Suprapubic skin (tissue), 4 donors: ENCODE data around the gene MED13L. TPM values are rescaled to one million over a fixed set of nuclear protein-coding genes. Genes with fewer than 3 reads are reported as not detected.

Experiments used
- DNase-seq, 2 donors: peaks; one replicate each; pipeline ENCODE4 v3.0.0-alpha.2; 2019; ENCODE audit warnings: low spot score in 2 of 2
- H3K27ac ChIP-seq: fragments of 200-600 bp; sonication (generic); one replicate; pipeline ENCODE4 v1.5.1; 2019
- H3K27me3 ChIP-seq: fragments of 200-600 bp; sonication (generic); one replicate; pipeline ENCODE4 v1.5.1; 2019
- H3K36me3 ChIP-seq: fragments of 200-600 bp; sonication (generic); one replicate; pipeline ENCODE4 v1.5.1; 2019
- H3K4me1 ChIP-seq: fragments of 200-600 bp; sonication (generic); one replicate; pipeline ENCODE4 v1.5.1; 2019
- H3K4me3 ChIP-seq: fragments of 200-600 bp; sonication (generic); one replicate; pipeline ENCODE4 v1.5.1; 2019; ENCODE audit warnings: mild to moderate bottlenecking
- H3K9me3 ChIP-seq: fragments of 200-600 bp; sonication (generic); one replicate; pipeline ENCODE4 v1.5.1; 2019
- CTCF ChIP-seq, 2 donors: fragments of 200-600 bp in 1 of 2; fragments of 450-650 bp in 1 of 2; sonication (generic) in 1 of 2; IDR thresholded peaks; one replicate each; pipeline ENCODE4 v1.5.1; 2016 to 2019; ENCODE audit warnings: antibody characterized with exemption in 2 of 2, mild to moderate bottlenecking in 1 of 2, moderate library complexity in 1 of 2
- EP300 ChIP-seq: sonication (generic); formaldehyde crosslinking; IDR thresholded peaks from one replicate; pipeline ENCODE4 v1.6.1; 2017; ENCODE audit warnings: antibody characterized with exemption
- POLR2A ChIP-seq, 2 donors: fragments of 450-650 bp; IDR thresholded peaks; one replicate each; pipeline ENCODE4 v1.6.1; 2017; ENCODE audit warnings: antibody characterized with exemption in 2 of 2, mild to moderate bottlenecking in 2 of 2, moderate library complexity in 2 of 2
- POLR2AphosphoS5 ChIP-seq, 3 donors: sonication (generic); formaldehyde crosslinking; IDR thresholded peaks; one replicate each; pipeline ENCODE4 v1.6.1; 2017; ENCODE audit warnings: antibody characterized with exemption in 3 of 3
- WGBS: methylation state at CpG from one replicate; pipeline ENCODE4 v1.1.5; 2018; 5-methylcytosine and 5-hydroxymethylcytosine counted together
- total RNA-seq, 4 donors: library from RNA; depleted of rRNA; stranded (reverse); fragments of >200 nt; gene quantifications; one replicate each; pipeline ENCODE4 v1.1.0, GENCODE V29; 2016

Gene MED13L
- total RNA-seq, 4 donors from 2014 or later, result 173 to 418 (median 228) TPM

DNA sequence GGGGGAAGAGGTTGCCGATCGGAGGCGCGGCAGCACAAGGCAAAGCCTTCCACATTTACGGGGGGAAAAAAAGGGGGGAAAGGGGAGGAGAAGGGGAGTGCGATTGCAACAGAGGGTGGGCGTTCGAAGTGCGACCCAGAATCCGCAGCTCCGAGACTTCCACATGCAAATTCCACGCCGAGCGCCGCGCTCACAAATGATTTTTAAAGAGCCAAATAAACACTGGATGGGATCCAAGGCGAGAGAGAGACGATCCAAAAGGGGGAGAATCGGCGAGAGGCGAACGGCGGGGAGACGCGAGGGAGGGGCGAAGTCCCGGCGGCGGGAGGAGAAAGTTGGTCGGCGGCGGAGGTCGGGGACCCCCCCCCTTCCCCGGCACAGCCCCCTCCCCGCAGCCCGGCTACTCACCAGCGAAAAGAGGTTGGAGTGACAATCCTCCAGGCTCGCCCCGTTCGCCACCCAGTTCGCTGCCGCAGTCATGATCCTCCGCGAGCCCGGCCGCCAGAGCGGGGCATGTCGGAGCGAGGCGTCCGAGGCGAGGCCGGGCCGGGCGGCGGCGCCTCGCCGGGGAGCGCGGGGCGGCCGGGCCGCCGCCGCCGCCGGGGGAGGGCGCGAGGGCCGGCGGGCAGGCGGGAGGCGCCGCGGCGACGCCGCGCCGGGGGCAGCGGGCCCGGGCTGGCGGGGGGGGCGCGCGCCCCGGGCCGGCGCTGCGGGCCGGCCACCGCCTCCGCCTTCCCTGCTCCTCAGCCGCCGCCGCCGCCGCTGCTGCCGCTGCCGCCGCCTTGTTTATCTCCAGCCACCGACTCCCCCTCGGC lies 634 bp downstream of the MED13L start:
- peak; percentile 90 for DNase-seq
- TF ChIP-seq EP300, result no peak
- peak in 1 of 2 donors; percentile 54 for TF ChIP-seq POLR2A (IDR thresholded peaks at IDR 0.05)
- peak in 1 of 3 donors; percentile 29 for TF ChIP-seq POLR2AphosphoS5 (IDR thresholded peaks at IDR 0.05)
- TF ChIP-seq CTCF (IDR thresholded peaks at IDR 0.05), result no peak
- WGBS, result under 1% methylated on average over 33 of the region's 104 CpGs

DNA sequence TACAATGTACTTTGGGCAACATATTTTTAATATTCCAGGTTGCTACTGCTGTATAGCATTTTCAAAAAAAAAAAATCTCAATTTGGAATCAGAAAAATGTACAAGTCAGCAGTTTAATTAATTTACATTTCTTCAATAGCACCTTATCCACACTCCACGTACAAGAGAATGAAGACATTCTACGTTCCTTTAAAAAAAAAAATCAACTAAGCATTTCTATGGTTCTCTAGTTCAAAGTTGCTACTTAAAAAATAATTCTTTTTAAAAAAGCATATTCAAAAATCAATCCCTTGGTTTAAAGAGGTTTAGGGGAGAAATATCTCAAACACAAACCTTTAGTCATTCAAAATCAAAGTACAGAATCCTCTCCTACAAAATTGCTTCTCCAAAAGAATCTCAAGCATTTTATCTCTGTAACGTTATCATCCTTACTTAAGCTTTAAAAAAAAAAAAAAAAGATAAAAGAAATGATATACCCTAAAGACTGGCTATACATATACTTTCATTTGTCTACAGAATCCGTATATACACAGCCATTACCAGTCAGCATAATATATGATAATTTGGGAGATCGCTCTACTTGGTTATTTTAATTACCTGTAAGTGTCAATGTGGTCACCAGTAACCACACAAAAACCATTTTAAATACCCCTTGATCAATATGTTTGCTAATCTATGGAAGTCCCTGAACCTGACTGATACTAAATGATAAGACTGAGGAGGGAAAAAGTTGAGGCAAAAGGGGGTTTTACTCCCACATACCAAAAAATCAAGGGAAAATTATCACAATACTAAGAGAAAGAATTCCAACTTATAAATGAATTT lies 2.7 kb downstream of the MED13L start:
- no peaks in the 10 kb centered on the region for H3K9me3 ChIP-seq
- peaks cover 43% of the 10 kb centered on the region for H3K4me1 ChIP-seq
- H3K4me3 ChIP-seq, result peak overlapping the region; percentile 86
- DNase-seq, result no peak
- peak overlapping the region; percentile 99 for H3K27ac ChIP-seq
- no peaks in the 10 kb centered on the region for H3K27me3 ChIP-seq
- no peaks in the 10 kb centered on the region for H3K36me3 ChIP-seq
- WGBS, result 30% methylated on average over 5 of the region's 5 CpGs
- TF ChIP-seq POLR2A (IDR thresholded peaks at IDR 0.05) (no peak), POLR2AphosphoS5 (IDR thresholded peaks at IDR 0.05) (no peak), CTCF (IDR thresholded peaks at IDR 0.05) (no peak), EP300 (no peak)

More for the DNA sequence above, 634 bp downstream of the MED13L start:
- peak overlapping the region; percentile 99 for H3K27ac ChIP-seq
- no peaks in the 10 kb centered on the region for H3K9me3 ChIP-seq
- no peaks in the 10 kb centered on the region for H3K36me3 ChIP-seq
- no peaks in the 10 kb centered on the region for H3K27me3 ChIP-seq
- peak overlapping the region; percentile 86 for H3K4me3 ChIP-seq
- peaks cover 41% of the 10 kb centered on the region for H3K4me1 ChIP-seq

DNA sequence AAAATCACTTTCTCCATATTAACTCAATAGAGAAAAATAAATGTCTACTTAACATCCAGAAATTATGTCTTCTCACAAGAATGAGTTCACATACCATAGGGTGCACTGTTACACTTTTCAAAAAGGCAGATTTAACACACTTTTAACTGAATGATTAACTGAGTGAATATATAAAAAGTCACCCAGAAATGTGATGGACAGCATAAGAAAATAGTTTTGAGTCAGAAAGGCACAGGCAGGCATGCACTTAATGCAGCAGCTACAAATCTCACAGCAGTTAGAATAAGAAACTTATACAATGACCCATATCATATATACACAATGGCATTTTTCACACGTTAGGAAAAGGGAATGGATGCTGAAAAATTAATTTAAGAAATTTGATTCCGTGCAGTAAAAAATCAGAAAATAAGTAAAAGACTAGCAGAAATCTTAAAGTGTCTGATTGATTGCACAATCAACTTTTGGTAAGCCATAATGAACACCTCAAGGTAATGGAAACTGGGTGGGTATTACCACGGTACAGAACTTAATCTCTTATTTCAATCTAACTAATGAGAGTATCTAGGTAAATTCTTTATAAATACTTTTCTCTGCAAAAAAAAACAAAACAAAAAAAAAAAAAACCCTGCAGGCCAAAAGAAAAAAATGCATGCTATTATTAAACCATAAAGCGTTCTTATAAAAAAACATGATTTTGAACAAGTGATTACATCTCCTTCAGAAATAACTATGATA lies 3.5 kb downstream of the MED13L start:
- DNase-seq, result no peak
- peaks cover 46% of the 10 kb centered on the region for H3K4me1 ChIP-seq
- TF ChIP-seq CTCF (IDR thresholded peaks at IDR 0.05) (no peak), POLR2A (IDR thresholded peaks at IDR 0.05) (no peak), POLR2AphosphoS5 (IDR thresholded peaks at IDR 0.05) (no peak), EP300 (no peak)
- H3K27ac ChIP-seq, result no peak overlapping the region
- no peaks in the 10 kb centered on the region for H3K36me3 ChIP-seq
- H3K4me3 ChIP-seq, result peak overlapping the region; percentile 86
- WGBS, result 33% methylated on average over 4 of the region's 4 CpGs
- no peaks in the 10 kb centered on the region for H3K9me3 ChIP-seq
- no peaks in the 10 kb centered on the region for H3K27me3 ChIP-seq

DNA sequence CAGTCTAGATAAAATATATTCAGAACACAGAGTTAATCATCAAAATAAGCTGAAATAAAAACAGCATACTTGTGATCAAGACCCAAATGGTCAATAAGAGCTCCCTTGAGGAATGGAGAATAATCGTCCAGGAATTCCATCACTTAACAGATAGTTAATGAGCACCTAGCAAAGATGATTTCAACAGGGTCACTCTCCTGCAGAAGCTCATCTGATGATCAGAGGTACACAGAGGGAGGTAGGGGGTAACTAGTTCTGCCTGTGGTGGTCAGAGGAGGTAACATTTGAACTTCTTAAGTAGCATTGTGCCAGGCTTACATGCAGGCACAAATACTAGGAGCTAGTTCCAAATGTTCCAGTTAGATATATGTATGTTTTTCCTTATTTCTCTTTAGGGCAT lies 9.5 kb downstream of the MED13L start:
- TF ChIP-seq EP300 (no peak), POLR2A (IDR thresholded peaks at IDR 0.05) (no peak), CTCF (IDR thresholded peaks at IDR 0.05) (no peak), POLR2AphosphoS5 (IDR thresholded peaks at IDR 0.05) (no peak)
- Histone ChIP-seq H3K4me1 (peaks cover 64% of the 10 kb centered on the region), H3K27ac (no peak overlapping the region), H3K9me3 (no peaks in the 10 kb centered on the region), H3K27me3 (no peaks in the 10 kb centered on the region), H3K36me3 (no peaks in the 10 kb centered on the region), H3K4me3 (no peak overlapping the region)
- 23% methylated on average over 1 of the region's 1 CpG for WGBS
- no peak for DNase-seq
